ENCODE measurements around the gene RRM1.
"Not testable (repeated sequence)": the region's sequence is repeated elsewhere in the genome, so short reads cannot be mapped to it uniquely, and the experiment has no call there.

DNA sequence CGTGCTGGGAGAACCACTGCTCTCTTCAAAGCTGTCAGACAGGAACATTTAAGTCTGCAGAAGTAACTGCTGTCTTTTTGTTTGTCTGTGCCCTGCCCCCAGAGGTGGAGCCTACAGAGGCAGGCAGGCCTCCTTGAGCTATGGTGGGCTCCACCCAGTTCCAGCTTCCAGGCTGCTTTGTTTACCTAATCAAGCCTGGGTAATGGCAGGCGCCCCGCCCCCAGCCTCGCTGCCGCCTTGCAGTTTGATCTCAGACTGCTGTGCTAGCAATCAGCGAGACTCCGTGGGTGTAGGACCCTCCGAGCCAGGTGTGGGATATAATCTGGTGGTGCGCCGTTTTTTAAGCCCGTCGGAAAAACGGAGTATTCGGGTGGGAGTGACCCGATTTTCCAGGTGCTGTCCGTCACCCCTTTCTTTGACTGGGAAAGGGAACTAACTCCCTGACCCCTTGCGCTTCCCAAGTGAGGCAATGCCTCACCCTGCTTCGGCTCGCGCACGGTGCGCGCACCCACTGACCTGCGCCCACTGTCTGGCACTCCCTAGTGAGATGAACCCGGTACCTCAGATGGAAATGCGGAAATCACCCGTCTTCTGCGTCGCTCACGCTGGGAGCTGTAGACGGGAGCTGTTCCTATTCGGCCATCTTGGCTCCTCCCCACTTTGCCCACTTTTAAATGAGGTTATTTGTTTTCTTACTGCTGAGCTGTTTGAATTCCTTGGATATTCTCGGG, 81.2 kb downstream of the RRM1 start:
- TF ChIP-seq, protein P1, sequence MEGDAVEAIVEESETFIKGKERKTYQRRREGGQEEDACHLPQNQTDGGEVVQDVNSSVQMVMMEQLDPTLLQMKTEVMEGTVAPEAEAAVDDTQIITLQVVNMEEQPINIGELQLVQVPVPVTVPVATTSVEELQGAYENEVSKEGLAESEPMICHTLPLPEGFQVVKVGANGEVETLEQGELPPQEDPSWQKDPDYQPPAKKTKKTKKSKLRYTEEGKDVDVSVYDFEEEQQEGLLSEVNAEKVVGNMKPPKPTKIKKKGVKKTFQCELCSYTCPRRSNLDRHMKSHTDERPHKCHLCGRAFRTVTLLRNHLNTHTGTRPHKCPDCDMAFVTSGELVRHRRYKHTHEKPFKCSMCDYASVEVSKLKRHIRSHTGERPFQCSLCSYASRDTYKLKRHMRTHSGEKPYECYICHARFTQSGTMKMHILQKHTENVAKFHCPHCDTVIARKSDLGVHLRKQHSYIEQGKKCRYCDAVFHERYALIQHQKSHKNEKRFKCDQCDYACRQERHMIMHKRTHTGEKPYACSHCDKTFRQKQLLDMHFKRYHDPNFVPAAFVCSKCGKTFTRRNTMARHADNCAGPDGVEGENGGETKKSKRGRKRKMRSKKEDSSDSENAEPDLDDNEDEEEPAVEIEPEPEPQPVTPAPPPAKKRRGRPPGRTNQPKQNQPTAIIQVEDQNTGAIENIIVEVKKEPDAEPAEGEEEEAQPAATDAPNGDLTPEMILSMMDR (optimal IDR thresholded peaks at IDR 0.05 in 1 of 3, IDR thresholded peaks at IDR 0.05 in 1 of 3, conservative IDR thresholded peaks at IDR 0.05 in 1 of 3; ENCODE audit: extremely low read depth in 1 of 3, insufficient read depth in 2 of 3, low read length in 3 of 3): not testable (repeated sequence)
- TF ChIP-seq EZH2 (IDR thresholded peaks at IDR 0.05; ENCODE audit: low read length): not testable (repeated sequence)

All from keratinocyte (primary cell).